Duodenal mucosa (tissue), 2 donors: ENCODE data around the gene ANKRD26.

ENCODE experiments used
- H3K27ac ChIP-seq: one replicate; pipeline ENCODE4 v1.7.0; 2013; ENCODE audit warnings: low read depth, low read length
- H3K27me3 ChIP-seq, 2 donors: one replicate each; pipeline ENCODE4 v1.7.0; 2013; ENCODE audit warnings: low read length in 2 of 2, control low read depth in 1 of 2; ENCODE audit not compliant: insufficient read depth in 2 of 2, control insufficient read depth in 1 of 2
- H3K36me3 ChIP-seq, 2 donors: one replicate each; pipeline ENCODE4 v1.7.0; 2013; ENCODE audit warnings: low read length in 2 of 2, control low read depth in 1 of 2; ENCODE audit not compliant: insufficient read depth in 2 of 2, control insufficient read depth in 1 of 2
- H3K4me1 ChIP-seq, 2 donors: one replicate each; pipeline ENCODE4 v1.7.0; 2013; ENCODE audit warnings: low read length in 2 of 2, control low read depth in 1 of 2; ENCODE audit not compliant: insufficient read depth in 2 of 2, control insufficient read depth in 1 of 2
- H3K4me3 ChIP-seq, 2 donors: one replicate each; pipeline ENCODE4 v1.7.0; 2013; ENCODE audit warnings: low read length in 2 of 2, low read depth in 1 of 2
- H3K9ac ChIP-seq, 2 donors: one replicate each; pipeline ENCODE4 v1.7.0; 2013; ENCODE audit warnings: low read length in 2 of 2, low read depth in 1 of 2
- H3K9me3 ChIP-seq, 2 donors: one replicate each; pipeline ENCODE4 v1.7.0; 2013; ENCODE audit warnings: low read length in 2 of 2, control low read depth in 1 of 2; ENCODE audit not compliant: control insufficient read depth in 1 of 2

ANKRD26 gene

DNA sequence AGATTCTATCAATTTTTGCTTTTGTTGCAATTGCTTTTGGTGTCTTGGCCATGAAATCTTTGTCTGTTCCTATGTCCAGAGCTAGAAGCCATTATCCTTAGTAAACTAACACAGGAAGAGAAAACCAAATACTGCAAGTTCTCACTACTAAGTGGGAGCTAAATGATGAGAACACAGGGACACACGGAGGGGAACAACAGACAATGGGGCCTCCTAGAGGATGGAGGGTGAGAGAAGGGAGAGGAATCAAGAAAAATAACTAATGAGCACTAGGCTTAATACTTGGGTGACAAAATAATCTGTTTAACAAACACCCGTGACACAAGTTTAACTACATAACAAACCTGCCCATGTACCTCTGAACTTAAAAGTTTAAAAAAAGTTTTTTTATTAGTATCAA is 78.2 kb downstream of the ANKRD26 start:
- no peaks in the 10 kb centered on the region for H3K9me3 ChIP-seq
- H3K9ac ChIP-seq: no peak overlapping the region
- H3K27ac ChIP-seq: no peak overlapping the region
- no peak overlapping the region for H3K4me3 ChIP-seq
- H3K27me3 ChIP-seq: no peaks in the 10 kb centered on the region
- peaks cover 3 to 7% of the 10 kb centered on the region in 2 donors for H3K36me3 ChIP-seq
- no peaks in the 10 kb centered on the region for H3K4me1 ChIP-seq

DNA sequence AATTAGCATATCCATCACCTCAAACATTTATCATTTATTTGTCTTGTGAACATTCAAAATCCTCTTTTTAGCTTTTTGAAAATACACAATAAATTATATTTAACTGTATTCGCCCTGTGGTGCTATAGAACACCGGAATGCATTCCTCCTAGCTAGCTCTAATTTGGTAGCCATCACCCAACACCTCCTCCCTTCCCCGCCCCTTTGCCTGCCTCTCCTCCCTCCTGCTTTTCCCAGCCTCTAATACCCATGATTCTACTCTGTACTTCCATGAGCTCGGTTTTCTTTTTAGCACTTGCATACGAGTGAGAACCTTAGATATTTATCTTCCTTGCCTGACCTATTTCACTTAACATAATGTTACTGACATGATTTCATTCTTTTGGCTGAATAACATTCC is 80.1 kb downstream of the ANKRD26 start:
- H3K4me1 ChIP-seq: no peaks in the 10 kb centered on the region
- no peaks in the 10 kb centered on the region for H3K27me3 ChIP-seq
- H3K4me3 ChIP-seq: no peak overlapping the region
- no peak overlapping the region for H3K27ac ChIP-seq
- H3K9ac ChIP-seq: no peak overlapping the region
- H3K36me3 ChIP-seq: peaks cover 0 to 3% of the 10 kb centered on the region in 2 donors
- no peaks in the 10 kb centered on the region for H3K9me3 ChIP-seq

DNA sequence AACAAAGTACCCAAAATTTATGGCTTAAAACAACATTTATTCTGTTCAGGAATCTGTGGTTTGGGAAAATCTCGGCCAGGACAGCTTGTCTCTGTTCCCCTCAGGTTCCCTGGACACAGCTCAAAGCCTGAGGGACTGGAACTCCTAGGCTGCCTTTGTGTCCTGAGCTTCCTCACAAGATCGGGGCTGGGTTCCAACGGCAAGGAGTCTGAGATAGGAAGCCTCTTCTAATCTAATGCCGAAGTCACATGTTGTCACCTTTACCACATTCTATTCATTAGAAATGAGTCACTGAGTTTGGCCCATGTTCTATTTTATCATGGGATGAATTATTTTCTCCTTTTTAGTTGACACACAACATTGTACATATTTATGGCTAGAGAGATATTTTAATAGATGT is 80.5 kb downstream of the ANKRD26 start:
- Histone ChIP-seq H3K4me3 (no peak overlapping the region), H3K9ac (no peak overlapping the region), H3K9me3 (no peaks in the 10 kb centered on the region), H3K27ac (no peak overlapping the region), H3K4me1 (no peaks in the 10 kb centered on the region), H3K27me3 (no peaks in the 10 kb centered on the region), H3K36me3 (peaks cover 0 to 3% of the 10 kb centered on the region in 2 donors)

DNA sequence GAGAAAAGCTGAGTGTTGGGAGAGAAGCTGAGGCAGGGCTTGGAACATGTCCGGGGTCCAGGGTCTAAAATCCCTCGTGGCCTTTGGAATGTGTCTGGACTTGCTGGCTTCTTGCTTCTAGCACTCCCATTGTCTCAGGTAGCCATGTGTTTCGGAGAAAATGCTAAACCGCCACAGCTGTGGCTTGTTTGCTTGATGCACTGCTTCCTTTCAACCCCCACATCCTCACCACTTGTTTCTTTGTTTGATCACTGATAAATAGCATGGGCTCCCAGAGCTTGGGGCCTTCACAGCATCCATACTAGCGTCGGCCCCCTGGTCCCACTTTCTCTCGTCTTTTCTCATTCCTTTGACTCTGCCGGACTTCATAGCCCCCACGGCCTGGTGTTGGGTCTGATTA is 102.7 kb downstream of the ANKRD26 start:
- H3K4me1 ChIP-seq: no peaks in the 10 kb centered on the region
- no peak overlapping the region for H3K27ac ChIP-seq
- H3K9ac ChIP-seq: no peak overlapping the region

DNA sequence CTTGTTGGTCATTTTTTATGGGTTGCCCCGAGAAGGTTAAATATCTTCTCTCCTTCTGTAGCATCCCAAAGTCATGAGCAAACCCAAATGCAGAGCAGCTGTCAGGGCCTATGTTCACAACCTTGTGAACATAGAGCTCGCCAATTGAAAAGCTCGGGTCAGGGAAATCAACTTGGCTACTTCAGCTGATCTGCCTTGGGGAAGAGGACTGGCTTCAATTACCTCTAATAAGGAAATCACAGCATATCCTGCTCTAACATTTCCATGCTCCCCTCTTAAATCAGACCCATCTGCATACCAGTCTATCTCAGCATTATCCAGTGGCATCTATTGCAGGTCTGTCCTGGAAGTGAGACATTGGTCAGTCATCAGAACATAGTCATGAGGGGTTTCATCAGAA is 105.6 kb downstream of the ANKRD26 start:
- Histone ChIP-seq H3K4me3 (no peak overlapping the region), H3K36me3 (no peaks in the 10 kb centered on the region), H3K9ac (no peak overlapping the region), H3K27me3 (no peaks in the 10 kb centered on the region), H3K4me1 (no peaks in the 10 kb centered on the region), H3K27ac (no peak overlapping the region), H3K9me3 (no peaks in the 10 kb centered on the region)

More for the DNA sequence above, 102.7 kb downstream of the ANKRD26 start:
- H3K4me3 ChIP-seq: no peak overlapping the region
- no peaks in the 10 kb centered on the region for H3K36me3 ChIP-seq
- no peaks in the 10 kb centered on the region for H3K9me3 ChIP-seq
- H3K27me3 ChIP-seq: no peaks in the 10 kb centered on the region

DNA sequence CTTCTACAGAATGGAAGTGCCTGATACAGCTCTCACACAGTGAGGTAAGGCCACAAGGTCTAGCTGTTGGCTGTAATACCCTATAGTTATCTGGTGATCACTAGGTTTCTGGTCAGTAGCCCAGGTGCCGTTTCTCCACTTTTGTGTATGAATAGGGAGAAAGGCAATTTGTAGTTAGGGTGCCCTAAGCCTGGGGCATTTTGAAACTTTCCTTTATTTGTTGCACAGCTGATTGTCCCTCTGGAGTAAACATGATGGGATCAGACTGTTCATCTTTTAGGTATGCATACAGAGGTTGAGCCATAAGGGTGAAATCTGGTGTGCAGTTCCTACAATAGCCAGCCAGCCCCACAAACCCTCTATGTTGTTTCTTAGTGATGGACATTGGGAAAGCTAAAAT is 112.4 kb downstream of the ANKRD26 start:
- no peaks in the 10 kb centered on the region for H3K27me3 ChIP-seq

DNA sequence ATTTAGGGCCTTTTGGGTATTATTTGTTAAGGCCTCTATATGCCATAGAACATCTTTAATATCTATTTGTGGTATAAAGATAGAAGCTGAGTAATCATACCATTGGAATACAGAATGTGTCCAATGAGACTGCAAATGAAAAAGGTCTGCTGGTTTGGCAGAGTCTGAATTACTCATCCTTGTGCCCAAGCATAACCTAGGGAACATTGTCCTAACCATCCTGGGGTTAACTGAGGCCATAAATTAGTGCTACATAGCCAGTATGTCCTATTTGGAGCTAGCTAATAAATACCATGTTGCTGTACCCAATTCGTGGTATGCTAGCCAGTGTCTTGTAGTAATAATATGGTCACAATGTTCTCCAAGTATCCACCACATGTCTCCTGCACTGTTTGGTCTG is 117.1 kb downstream of the ANKRD26 start:
- H3K4me1 ChIP-seq: no peaks in the 10 kb centered on the region
- no peak overlapping the region for H3K4me3 ChIP-seq
- no peaks in the 10 kb centered on the region for H3K27me3 ChIP-seq
- H3K36me3 ChIP-seq: no peaks in the 10 kb centered on the region
- H3K9ac ChIP-seq: no peak overlapping the region
- H3K27ac ChIP-seq: no peak overlapping the region
- no peaks in the 10 kb centered on the region for H3K9me3 ChIP-seq

More for the DNA sequence above, 112.4 kb downstream of the ANKRD26 start:
- Histone ChIP-seq H3K4me1 (no peaks in the 10 kb centered on the region), H3K36me3 (no peaks in the 10 kb centered on the region), H3K4me3 (no peak overlapping the region), H3K9ac (no peak overlapping the region), H3K27ac (no peak overlapping the region), H3K9me3 (no peaks in the 10 kb centered on the region)

DNA sequence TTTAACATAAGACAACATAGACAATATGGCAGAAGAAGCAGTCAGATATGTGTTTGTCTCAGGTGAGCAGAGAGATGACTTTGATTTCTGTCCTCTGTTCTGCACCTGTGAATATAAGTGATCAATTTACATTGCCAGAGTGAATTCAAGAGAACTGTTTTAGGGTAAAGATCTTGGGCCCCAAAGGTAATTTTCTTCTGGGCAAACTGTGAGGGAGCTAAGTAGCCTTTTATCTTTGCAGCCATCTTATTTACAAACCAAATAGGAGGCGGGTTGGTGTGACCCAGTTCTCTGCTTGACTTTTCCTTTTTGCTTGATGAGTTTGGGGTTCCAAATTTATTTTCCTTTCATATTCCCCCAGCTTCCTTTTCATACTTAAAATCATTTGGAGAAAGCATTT is 118.2 kb downstream of the ANKRD26 start:
- no peak overlapping the region for H3K27ac ChIP-seq
- H3K36me3 ChIP-seq: no peaks in the 10 kb centered on the region
- H3K27me3 ChIP-seq: no peaks in the 10 kb centered on the region
- H3K4me1 ChIP-seq: no peaks in the 10 kb centered on the region
- H3K9ac ChIP-seq: no peak overlapping the region
- H3K9me3 ChIP-seq: no peaks in the 10 kb centered on the region
- H3K4me3 ChIP-seq: no peak overlapping the region

DNA sequence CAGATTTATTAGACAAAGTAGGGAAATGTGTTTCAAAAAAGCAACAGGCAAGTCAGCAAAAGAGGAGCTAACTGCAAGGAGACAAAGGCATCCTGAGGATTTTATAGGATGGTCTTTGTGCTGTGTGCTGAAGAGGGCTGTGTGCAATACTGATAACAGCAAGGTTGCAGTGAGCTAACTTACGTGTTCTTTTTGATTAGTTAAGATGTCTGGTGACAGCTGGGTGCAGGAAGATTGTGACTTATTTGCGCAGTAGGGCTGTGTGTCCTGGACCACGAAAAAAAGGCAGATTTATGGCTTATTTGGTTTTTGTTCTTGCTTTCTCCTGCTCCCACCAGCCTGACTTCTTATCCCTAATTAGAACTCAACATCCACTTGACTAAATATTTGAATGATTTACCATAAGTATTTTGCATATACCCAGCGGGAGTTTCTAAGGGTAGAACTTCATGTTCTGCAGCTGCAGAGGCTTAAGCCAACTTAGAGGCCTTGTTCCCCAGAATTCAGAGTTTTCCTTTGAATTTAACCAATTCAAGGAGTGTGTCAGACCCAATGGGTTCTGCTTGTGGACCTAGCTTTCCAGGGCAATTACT is 119.0 kb downstream of the ANKRD26 start:
- Histone ChIP-seq H3K9me3 (no peaks in the 10 kb centered on the region), H3K27me3 (no peaks in the 10 kb centered on the region), H3K4me3 (no peak overlapping the region), H3K27ac (no peak overlapping the region), H3K9ac (no peak overlapping the region), H3K4me1 (no peaks in the 10 kb centered on the region), H3K36me3 (no peaks in the 10 kb centered on the region)

DNA sequence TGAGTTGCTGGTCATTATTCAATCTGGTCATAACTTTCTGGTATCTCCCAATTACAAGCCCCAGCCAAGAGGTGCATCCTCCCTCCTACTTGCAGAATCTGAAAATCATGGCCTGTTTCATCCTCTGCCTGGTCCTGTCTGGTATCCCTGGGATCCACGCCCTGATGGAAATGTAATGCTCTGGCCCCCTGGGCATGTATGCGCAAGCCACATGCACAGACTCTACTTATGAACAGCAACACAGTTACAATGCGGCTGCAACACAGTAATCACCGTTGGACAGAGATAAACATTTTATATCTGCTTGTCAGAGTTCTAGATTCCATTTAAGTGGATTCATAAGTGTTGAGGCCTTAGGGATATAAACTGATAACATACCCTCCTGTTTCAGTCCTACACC is 121.8 kb downstream of the ANKRD26 start:
- no peaks in the 10 kb centered on the region for H3K36me3 ChIP-seq
- H3K9me3 ChIP-seq: no peaks in the 10 kb centered on the region

DNA sequence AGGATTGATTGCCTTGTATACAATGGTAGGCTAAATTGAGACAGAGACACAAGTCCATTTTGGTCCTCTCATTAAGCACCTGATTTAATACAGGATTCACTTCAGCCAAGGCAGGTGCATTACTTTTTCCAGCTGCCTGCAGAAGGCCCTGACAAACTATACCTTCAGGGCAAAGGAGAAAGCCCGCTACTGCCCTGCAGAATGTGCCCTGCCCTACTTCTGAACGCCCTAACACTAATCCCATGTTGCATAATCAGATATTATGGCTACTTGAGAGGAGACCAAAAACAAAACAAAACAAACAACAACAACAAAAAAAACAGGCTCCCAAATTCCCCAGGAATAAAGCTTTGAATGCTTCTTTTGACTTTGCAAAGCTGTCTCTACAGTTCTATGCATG is 122.7 kb downstream of the ANKRD26 start:
- H3K27me3 ChIP-seq: no peaks in the 10 kb centered on the region
- no peaks in the 10 kb centered on the region for H3K36me3 ChIP-seq
- no peak overlapping the region for H3K4me3 ChIP-seq
- no peak overlapping the region for H3K9ac ChIP-seq
- no peaks in the 10 kb centered on the region for H3K4me1 ChIP-seq
- H3K27ac ChIP-seq: no peak overlapping the region
- no peaks in the 10 kb centered on the region for H3K9me3 ChIP-seq

More for the DNA sequence above, 121.8 kb downstream of the ANKRD26 start:
- H3K4me3 ChIP-seq: no peak overlapping the region
- H3K27ac ChIP-seq: no peak overlapping the region
- no peaks in the 10 kb centered on the region for H3K27me3 ChIP-seq
- no peak overlapping the region for H3K9ac ChIP-seq
- no peaks in the 10 kb centered on the region for H3K4me1 ChIP-seq
